ENCODE data around the gene ENPP5. TPM values are rescaled to one million over a fixed set of nuclear protein-coding genes. Genes with fewer than 3 reads are reported as not detected.

ENPP5 gene
- total RNA-seq, 1 experiment from 2014 or later, result 9.1 TPM

DNA sequence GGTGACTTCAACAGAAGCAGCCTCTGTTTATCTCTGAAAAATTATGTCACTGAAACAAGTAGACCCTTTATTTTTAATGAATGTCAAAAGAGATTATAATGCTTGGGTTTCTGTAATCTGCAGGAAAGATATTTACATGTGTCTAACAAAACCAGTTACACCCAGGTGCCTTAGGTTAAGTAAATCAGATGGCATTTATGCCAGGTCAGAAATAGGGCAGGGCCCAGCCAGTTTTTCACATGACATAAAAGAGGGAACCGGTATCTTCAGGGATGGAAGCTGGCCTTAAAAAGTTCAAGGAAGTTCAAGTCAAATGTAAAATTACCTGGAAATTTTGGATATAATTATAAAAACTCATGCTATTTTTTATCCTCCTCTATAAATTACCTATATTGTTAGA lies 55.1 kb downstream of the ENPP5 start:
- TF ChIP-seq CREB1 (CRISPR knock-in tag; IDR thresholded peaks at IDR 0.05) (no peak), HMGA2 (CRISPR knock-in tag; IDR thresholded peaks at IDR 0.05) (no peak), JAZF1 (CRISPR knock-in tag; IDR thresholded peaks at IDR 0.05) (no peak), SOX15 (CRISPR knock-in tag; IDR thresholded peaks at IDR 0.05) (no peak), ZNF416 (CRISPR knock-in tag; IDR thresholded peaks at IDR 0.05) (no peak), TCF7 (CRISPR knock-in tag; IDR thresholded peaks at IDR 0.05; ENCODE audit: low read depth) (no peak), GABPB1 (CRISPR knock-in tag; IDR thresholded peaks at IDR 0.05) (no peak), CBFB (CRISPR knock-in tag; IDR thresholded peaks at IDR 0.05; ENCODE audit: low read depth) (no peak), MXD4 (CRISPR knock-in tag; IDR thresholded peaks at IDR 0.05; ENCODE audit: borderline replicate concordance) (no peak)
- TF ChIP-seq, protein P1, sequence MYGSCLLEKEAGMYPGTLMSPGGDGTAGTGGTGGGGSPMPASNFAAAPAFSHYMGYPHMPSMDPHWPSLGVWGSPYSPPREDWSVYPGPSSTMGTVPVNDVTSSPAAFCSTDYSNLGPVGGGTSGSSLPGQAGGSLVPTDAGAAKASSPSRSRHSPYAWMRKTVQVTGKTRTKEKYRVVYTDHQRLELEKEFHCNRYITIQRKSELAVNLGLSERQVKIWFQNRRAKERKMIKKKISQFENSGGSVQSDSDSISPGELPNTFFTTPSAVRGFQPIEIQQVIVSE (CRISPR knock-in tag; IDR thresholded peaks at IDR 0.05; ENCODE audit: borderline replicate concordance), result no peak
- TF ChIP-seq, protein P2, sequence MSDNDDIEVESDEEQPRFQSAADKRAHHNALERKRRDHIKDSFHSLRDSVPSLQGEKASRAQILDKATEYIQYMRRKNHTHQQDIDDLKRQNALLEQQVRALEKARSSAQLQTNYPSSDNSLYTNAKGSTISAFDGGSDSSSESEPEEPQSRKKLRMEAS (CRISPR knock-in tag; IDR thresholded peaks at IDR 0.05), result no peak
- TF ChIP-seq, protein P3, sequence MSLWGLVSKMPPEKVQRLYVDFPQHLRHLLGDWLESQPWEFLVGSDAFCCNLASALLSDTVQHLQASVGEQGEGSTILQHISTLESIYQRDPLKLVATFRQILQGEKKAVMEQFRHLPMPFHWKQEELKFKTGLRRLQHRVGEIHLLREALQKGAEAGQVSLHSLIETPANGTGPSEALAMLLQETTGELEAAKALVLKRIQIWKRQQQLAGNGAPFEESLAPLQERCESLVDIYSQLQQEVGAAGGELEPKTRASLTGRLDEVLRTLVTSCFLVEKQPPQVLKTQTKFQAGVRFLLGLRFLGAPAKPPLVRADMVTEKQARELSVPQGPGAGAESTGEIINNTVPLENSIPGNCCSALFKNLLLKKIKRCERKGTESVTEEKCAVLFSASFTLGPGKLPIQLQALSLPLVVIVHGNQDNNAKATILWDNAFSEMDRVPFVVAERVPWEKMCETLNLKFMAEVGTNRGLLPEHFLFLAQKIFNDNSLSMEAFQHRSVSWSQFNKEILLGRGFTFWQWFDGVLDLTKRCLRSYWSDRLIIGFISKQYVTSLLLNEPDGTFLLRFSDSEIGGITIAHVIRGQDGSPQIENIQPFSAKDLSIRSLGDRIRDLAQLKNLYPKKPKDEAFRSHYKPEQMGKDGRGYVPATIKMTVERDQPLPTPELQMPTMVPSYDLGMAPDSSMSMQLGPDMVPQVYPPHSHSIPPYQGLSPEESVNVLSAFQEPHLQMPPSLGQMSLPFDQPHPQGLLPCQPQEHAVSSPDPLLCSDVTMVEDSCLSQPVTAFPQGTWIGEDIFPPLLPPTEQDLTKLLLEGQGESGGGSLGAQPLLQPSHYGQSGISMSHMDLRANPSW (CRISPR knock-in tag; conservative IDR thresholded peaks at IDR 0.05; ENCODE audit: low read depth), result no peak
- TF ChIP-seq, protein P4, sequence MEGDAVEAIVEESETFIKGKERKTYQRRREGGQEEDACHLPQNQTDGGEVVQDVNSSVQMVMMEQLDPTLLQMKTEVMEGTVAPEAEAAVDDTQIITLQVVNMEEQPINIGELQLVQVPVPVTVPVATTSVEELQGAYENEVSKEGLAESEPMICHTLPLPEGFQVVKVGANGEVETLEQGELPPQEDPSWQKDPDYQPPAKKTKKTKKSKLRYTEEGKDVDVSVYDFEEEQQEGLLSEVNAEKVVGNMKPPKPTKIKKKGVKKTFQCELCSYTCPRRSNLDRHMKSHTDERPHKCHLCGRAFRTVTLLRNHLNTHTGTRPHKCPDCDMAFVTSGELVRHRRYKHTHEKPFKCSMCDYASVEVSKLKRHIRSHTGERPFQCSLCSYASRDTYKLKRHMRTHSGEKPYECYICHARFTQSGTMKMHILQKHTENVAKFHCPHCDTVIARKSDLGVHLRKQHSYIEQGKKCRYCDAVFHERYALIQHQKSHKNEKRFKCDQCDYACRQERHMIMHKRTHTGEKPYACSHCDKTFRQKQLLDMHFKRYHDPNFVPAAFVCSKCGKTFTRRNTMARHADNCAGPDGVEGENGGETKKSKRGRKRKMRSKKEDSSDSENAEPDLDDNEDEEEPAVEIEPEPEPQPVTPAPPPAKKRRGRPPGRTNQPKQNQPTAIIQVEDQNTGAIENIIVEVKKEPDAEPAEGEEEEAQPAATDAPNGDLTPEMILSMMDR (IDR thresholded peaks at IDR 0.05), result no peak
- TF ChIP-seq, protein P5, sequence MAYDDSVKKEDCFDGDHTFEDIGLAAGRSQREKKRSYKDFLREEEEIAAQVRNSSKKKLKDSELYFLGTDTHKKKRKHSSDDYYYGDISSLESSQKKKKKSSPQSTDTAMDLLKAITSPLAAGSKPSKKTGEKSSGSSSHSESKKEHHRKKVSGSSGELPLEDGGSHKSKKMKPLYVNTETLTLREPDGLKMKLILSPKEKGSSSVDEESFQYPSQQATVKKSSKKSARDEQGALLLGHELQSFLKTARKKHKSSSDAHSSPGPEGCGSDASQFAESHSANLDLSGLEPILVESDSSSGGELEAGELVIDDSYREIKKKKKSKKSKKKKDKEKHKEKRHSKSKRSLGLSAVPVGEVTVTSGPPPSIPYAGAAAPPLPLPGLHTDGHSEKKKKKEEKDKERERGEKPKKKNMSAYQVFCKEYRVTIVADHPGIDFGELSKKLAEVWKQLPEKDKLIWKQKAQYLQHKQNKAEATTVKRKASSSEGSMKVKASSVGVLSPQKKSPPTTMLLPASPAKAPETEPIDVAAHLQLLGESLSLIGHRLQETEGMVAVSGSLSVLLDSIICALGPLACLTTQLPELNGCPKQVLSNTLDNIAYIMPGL (CRISPR knock-in tag; IDR thresholded peaks at IDR 0.05), result no peak
- TF ChIP-seq, protein P6, sequence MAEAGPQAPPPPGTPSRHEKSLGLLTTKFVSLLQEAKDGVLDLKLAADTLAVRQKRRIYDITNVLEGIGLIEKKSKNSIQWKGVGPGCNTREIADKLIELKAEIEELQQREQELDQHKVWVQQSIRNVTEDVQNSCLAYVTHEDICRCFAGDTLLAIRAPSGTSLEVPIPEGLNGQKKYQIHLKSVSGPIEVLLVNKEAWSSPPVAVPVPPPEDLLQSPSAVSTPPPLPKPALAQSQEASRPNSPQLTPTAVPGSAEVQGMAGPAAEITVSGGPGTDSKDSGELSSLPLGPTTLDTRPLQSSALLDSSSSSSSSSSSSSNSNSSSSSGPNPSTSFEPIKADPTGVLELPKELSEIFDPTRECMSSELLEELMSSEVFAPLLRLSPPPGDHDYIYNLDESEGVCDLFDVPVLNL (CRISPR knock-in tag; IDR thresholded peaks at IDR 0.05; ENCODE audit: borderline replicate concordance, low read depth), result no peak
- TF ChIP-seq, protein P7, sequence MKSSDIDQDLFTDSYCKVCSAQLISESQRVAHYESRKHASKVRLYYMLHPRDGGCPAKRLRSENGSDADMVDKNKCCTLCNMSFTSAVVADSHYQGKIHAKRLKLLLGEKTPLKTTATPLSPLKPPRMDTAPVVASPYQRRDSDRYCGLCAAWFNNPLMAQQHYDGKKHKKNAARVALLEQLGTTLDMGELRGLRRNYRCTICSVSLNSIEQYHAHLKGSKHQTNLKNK (CRISPR knock-in tag; IDR thresholded peaks at IDR 0.05), result no peak
- TF ChIP-seq, protein P8, sequence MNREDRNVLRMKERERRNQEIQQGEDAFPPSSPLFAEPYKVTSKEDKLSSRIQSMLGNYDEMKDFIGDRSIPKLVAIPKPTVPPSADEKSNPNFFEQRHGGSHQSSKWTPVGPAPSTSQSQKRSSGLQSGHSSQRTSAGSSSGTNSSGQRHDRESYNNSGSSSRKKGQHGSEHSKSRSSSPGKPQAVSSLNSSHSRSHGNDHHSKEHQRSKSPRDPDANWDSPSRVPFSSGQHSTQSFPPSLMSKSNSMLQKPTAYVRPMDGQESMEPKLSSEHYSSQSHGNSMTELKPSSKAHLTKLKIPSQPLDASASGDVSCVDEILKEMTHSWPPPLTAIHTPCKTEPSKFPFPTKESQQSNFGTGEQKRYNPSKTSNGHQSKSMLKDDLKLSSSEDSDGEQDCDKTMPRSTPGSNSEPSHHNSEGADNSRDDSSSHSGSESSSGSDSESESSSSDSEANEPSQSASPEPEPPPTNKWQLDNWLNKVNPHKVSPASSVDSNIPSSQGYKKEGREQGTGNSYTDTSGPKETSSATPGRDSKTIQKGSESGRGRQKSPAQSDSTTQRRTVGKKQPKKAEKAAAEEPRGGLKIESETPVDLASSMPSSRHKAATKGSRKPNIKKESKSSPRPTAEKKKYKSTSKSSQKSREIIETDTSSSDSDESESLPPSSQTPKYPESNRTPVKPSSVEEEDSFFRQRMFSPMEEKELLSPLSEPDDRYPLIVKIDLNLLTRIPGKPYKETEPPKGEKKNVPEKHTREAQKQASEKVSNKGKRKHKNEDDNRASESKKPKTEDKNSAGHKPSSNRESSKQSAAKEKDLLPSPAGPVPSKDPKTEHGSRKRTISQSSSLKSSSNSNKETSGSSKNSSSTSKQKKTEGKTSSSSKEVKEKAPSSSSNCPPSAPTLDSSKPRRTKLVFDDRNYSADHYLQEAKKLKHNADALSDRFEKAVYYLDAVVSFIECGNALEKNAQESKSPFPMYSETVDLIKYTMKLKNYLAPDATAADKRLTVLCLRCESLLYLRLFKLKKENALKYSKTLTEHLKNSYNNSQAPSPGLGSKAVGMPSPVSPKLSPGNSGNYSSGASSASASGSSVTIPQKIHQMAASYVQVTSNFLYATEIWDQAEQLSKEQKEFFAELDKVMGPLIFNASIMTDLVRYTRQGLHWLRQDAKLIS (CRISPR knock-in tag; IDR thresholded peaks at IDR 0.05; ENCODE audit: borderline replicate concordance), result no peak
- TF ChIP-seq, protein P9, sequence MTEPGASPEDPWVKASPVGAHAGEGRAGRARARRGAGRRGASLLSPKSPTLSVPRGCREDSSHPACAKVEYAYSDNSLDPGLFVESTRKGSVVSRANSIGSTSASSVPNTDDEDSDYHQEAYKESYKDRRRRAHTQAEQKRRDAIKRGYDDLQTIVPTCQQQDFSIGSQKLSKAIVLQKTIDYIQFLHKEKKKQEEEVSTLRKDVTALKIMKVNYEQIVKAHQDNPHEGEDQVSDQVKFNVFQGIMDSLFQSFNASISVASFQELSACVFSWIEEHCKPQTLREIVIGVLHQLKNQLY (CRISPR knock-in tag; IDR thresholded peaks at IDR 0.05), result no peak
- TF ChIP-seq, protein P10, sequence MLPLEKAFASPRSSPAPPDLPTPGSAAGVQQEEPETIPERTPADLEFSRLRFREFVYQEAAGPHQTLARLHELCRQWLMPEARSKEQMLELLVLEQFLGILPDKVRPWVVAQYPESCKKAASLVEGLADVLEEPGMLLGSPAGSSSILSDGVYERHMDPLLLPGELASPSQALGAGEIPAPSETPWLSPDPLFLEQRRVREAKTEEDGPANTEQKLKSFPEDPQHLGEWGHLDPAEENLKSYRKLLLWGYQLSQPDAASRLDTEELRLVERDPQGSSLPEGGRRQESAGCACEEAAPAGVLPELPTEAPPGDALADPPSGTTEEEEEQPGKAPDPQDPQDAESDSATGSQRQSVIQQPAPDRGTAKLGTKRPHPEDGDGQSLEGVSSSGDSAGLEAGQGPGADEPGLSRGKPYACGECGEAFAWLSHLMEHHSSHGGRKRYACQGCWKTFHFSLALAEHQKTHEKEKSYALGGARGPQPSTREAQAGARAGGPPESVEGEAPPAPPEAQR (CRISPR knock-in tag; IDR thresholded peaks at IDR 0.05), result no peak
- ChIA-PET CTCF (no interaction called here), POLR2A (no interaction called here)
- H3K4me1 Mint-ChIP-seq, result peaks cover 21% of the 10 kb centered on the region
- H3K36me3 Mint-ChIP-seq, result peaks cover 26% of the 10 kb centered on the region
- no peak overlapping the region for H3K27ac Mint-ChIP-seq
- no peak overlapping the region for H3K4me3 Mint-ChIP-seq
- H3K27me3 Mint-ChIP-seq (ENCODE audit: low read depth), result no peaks in the 10 kb centered on the region
- no peak for DNase-seq (ENCODE audit: low spot score)
- H3K9me3 Mint-ChIP-seq, result peaks cover 27% of the 10 kb centered on the region
- ATAC-seq, result no peak

Data from WTC11 (cell line).